ENCODE data around the gene CPN2. TPM values are rescaled to one million over a fixed set of nuclear protein-coding genes. Genes with fewer than 3 reads are reported as not detected.

Gene CPN2
- total and polyA plus RNA-seq, 7 donors = 0.03 to 0.13 TPM; not detected in 5

- Histone ChIP-seq H3K36me3 (ENCODE audit: insufficient read depth in 1 of 2, low read depth in 1 of 2) (no peaks in the 10 kb centered on the region), H3K4me3 (no peak overlapping the region), H3K9me3 (no peaks in the 10 kb centered on the region), H3K4me1 (no peaks in the 10 kb centered on the region), H3K27me3 (ENCODE audit: insufficient read depth in 3 of 3, low read length in 2 of 3) (no peaks in the 10 kb centered on the region), H3K27ac (no peak overlapping the region)
- DNase-seq (no peak), ATAC-seq (peak in 1 of 4 donors; percentile 24)
- TF ChIP-seq, protein P1, sequence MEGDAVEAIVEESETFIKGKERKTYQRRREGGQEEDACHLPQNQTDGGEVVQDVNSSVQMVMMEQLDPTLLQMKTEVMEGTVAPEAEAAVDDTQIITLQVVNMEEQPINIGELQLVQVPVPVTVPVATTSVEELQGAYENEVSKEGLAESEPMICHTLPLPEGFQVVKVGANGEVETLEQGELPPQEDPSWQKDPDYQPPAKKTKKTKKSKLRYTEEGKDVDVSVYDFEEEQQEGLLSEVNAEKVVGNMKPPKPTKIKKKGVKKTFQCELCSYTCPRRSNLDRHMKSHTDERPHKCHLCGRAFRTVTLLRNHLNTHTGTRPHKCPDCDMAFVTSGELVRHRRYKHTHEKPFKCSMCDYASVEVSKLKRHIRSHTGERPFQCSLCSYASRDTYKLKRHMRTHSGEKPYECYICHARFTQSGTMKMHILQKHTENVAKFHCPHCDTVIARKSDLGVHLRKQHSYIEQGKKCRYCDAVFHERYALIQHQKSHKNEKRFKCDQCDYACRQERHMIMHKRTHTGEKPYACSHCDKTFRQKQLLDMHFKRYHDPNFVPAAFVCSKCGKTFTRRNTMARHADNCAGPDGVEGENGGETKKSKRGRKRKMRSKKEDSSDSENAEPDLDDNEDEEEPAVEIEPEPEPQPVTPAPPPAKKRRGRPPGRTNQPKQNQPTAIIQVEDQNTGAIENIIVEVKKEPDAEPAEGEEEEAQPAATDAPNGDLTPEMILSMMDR (IDR thresholded peaks at IDR 0.05) = no peak
- intact Hi-C loops (cut with DNase I) = no loop called here
- WGBS, 3 donors = 89 to 98% (median 95%) methylated on average over 14 of the region's 14 CpGs
Observed at GRCh38 chr3:194351952-194352536, 916 bp upstream of the CPN2 start.

DNA sequence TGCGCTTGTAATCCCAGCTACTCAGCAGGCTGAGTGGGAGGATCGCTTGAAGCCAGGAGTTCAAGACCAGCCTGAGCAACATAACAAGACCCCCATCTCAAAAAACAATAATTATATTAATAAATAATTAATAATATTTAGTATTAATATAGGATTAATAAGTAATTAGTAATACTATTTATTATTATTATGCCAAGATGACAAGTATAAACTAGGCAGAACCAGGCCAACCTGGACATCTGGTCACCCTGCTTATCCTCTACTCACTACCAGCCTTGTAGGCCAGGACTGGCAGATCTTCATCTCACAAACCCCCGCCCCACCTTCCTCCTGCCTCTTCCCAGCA is 429 bp downstream of the CPN2 start:
- intact Hi-C loops (cut with DNase I) = no loop called here
- Histone ChIP-seq H3K9me3 (no peaks in the 10 kb centered on the region), H3K27me3 (ENCODE audit: insufficient read depth in 3 of 3, low read length in 2 of 3) (no peaks in the 10 kb centered on the region), H3K4me3 (no peak overlapping the region), H3K27ac (no peak overlapping the region), H3K4me1 (no peaks in the 10 kb centered on the region), H3K36me3 (ENCODE audit: insufficient read depth in 1 of 2, low read depth in 1 of 2) (no peaks in the 10 kb centered on the region)
- TF ChIP-seq, protein P1 (IDR thresholded peaks at IDR 0.05) = no peak
- WGBS, 3 donors = 63 to 94% (median 84%) methylated on average over 3 of the region's 3 CpGs
- ATAC-seq = no peak
- no peak for DNase-seq

- DNase-seq (no peak), ATAC-seq (peak in 3 of 4 donors; percentile 34 to 75 (median 50))
- Histone ChIP-seq H3K27ac (no peak overlapping the region), H3K4me1 (no peaks in the 10 kb centered on the region), H3K4me3 (no peak overlapping the region), H3K27me3 (ENCODE audit: insufficient read depth in 3 of 3, low read length in 2 of 3) (no peaks in the 10 kb centered on the region), H3K36me3 (ENCODE audit: insufficient read depth in 1 of 2, low read depth in 1 of 2) (no peaks in the 10 kb centered on the region), H3K9me3 (no peaks in the 10 kb centered on the region)
- TF ChIP-seq, protein P1 (IDR thresholded peaks at IDR 0.05) = no peak
- 43 to 57% (median 53%) methylated on average over 6 of the region's 6 CpGs for WGBS, 3 donors
- intact Hi-C loops (cut with DNase I) = loop anchor here in 1 of 2 donors (10.0 kb wide), 1 partner anchor 684 kb away; no protein-coding TSS in a partner anchor
Observed at GRCh38 chr3:194348354-194348753, 2.8 kb downstream of the CPN2 start.

GRCh38 chr3:194346621-194347020 is 4.5 kb downstream of the CPN2 start:
- intact Hi-C loops (cut with DNase I) = loop anchor here in 1 of 2 donors (10.0 kb wide), 1 partner anchor 682 kb away; no protein-coding TSS in a partner anchor
- no peak for DNase-seq
- WGBS, 3 donors = 75 to 78% (median 75%) methylated on average over 5 of the region's 5 CpGs
- no peak overlapping the region for H3K4me3 ChIP-seq
- no peaks in the 10 kb centered on the region for H3K9me3 ChIP-seq
- TF ChIP-seq, protein P1 (IDR thresholded peaks at IDR 0.05) = no peak
- no peaks in the 10 kb centered on the region for H3K36me3 ChIP-seq (ENCODE audit: insufficient read depth in 1 of 2, low read depth in 1 of 2)
- no peak for ATAC-seq
- H3K27me3 ChIP-seq (ENCODE audit: insufficient read depth in 3 of 3, low read length in 2 of 3) = no peaks in the 10 kb centered on the region
- no peaks in the 10 kb centered on the region for H3K4me1 ChIP-seq
- no peak overlapping the region for H3K27ac ChIP-seq

GRCh38 chr3:194346035-194346434 is 5.1 kb downstream of the CPN2 start:
- Histone ChIP-seq H3K4me1 (no peaks in the 10 kb centered on the region), H3K27ac (no peak overlapping the region), H3K36me3 (ENCODE audit: insufficient read depth in 1 of 2, low read depth in 1 of 2) (no peaks in the 10 kb centered on the region), H3K4me3 (no peak overlapping the region), H3K9me3 (no peaks in the 10 kb centered on the region), H3K27me3 (ENCODE audit: insufficient read depth in 3 of 3, low read length in 2 of 3) (no peaks in the 10 kb centered on the region)
- TF ChIP-seq, protein P1 (IDR thresholded peaks at IDR 0.05) = no peak
- DNase-seq (no peak), ATAC-seq (no peak)
- WGBS, 3 donors = 80 to 89% (median 85%) methylated on average over 9 of the region's 9 CpGs
- intact Hi-C loops (cut with DNase I) = loop anchor here in 1 of 2 donors (10.0 kb wide), 1 partner anchor 681 kb away; no protein-coding TSS in a partner anchor

Measured in psoas muscle (tissue), 8 donors.